ENCODE data around the gene ATP2C1.

DNA sequence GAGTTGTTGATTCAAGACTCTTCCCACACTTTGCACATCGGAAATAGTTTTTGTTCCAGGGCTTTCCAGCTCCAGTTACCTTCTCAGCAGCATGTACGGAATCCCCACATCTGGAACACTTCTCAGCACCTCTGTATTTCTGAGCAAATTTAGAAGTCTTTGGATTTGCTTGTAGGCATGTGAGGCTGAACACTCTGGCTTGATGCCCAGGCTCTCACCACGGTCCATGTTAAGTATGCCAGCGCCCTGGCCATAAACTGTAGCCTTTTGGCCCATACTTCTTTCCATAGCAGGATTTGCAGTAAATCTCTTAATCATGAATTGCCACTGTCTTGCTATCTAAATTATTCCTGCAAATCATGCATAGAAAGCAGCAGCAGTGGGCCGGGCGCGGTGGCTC is 24.4 kb downstream of the ATP2C1 start:
- TF ChIP-seq POLR2A (IDR thresholded peaks at IDR 0.05; ENCODE audit: extremely low read depth, insufficient read length) = no peak
- TF ChIP-seq, protein P1, sequence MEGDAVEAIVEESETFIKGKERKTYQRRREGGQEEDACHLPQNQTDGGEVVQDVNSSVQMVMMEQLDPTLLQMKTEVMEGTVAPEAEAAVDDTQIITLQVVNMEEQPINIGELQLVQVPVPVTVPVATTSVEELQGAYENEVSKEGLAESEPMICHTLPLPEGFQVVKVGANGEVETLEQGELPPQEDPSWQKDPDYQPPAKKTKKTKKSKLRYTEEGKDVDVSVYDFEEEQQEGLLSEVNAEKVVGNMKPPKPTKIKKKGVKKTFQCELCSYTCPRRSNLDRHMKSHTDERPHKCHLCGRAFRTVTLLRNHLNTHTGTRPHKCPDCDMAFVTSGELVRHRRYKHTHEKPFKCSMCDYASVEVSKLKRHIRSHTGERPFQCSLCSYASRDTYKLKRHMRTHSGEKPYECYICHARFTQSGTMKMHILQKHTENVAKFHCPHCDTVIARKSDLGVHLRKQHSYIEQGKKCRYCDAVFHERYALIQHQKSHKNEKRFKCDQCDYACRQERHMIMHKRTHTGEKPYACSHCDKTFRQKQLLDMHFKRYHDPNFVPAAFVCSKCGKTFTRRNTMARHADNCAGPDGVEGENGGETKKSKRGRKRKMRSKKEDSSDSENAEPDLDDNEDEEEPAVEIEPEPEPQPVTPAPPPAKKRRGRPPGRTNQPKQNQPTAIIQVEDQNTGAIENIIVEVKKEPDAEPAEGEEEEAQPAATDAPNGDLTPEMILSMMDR (IDR thresholded peaks at IDR 0.05; ENCODE audit: low read depth, low read length) = no peak

Measured in NB4 (cell line).